GM18505 (cell line): ENCODE measurements around the gene JAKMIP2.

Experiments
- ATAC-seq: cut with Tn5 transposase; IDR thresholded peaks from one replicate; pipeline ENCODE4 v1.9.1; 2021; ENCODE audit not compliant: unreplicated experiment
- POLR2A ChIP-seq: IDR thresholded peaks from 4 replicates; pipeline ENCODE4 v1.6.1; 2011; ENCODE audit warnings: borderline replicate concordance; ENCODE audit not compliant: insufficient read depth, insufficient read length; ENCODE audit errors: extremely low read depth

Gene JAKMIP2

DNA sequence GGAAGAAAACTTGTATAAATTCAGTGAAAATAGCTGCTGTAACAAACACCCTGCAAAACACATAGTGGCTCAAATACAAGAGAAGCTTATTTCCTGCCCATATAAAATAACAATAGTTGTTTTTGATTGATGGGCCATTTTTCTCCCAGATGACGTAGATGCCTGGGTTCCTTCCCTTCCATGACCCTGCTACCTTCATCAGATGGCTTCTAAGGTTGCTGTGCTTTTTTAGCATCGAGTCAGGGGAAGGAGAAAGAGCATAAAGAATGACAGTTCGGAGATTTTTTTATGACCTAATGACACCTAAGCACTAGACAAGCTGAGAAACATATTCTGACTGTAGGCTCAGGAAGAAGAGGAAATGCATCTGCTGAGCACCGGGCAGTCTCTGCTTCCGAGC, 238.0 kb downstream of the JAKMIP2 start:
- no peak for ATAC-seq
- TF ChIP-seq POLR2A = no peak

DNA sequence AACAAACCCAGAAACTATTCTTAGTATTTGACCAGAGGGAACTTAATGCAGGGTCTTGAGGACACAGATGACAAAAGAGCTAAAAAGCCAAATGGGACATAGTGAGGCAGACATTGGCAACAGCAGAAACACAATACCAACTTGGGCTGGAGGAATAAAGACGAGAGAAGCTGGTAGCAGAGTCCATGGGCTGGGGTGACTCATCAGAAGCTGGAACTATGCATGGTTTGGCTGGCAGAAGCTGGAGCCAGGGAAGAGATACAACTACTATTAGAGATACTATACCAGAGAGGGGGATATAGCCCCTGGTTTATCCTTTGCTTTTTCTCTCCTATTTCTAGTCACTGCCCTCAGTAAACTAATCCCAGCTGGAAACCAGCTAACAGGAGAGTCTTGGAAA, 243.5 kb downstream of the JAKMIP2 start:
- TF ChIP-seq POLR2A = no peak
- ATAC-seq = no peak

DNA sequence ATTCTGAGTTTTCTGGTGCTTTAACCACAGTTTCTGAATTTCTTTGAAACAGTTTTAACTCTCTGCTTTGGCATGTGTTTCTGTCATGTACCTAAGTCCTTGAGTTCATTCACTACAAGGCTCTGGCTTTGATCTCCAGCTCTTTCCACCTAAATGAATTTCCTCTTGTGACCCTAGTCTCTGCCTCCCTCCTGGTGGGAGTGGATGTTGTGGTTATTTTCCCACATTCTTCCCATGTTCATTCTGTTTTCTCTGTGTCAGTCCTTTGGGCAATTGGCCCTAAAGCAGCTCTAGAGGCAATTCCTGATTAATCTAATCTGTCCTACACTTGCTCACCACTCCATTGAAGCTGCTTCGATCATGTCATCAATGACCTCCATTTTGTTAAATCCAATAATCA, 244.3 kb downstream of the JAKMIP2 start:
- no peak for ATAC-seq
- TF ChIP-seq POLR2A = no peak
